ENCODE data around the gene SP100. TPM values are rescaled to one million over a fixed set of nuclear protein-coding genes. Genes with fewer than 3 reads are reported as not detected.
"Not testable (repeated sequence)": the region's sequence is repeated elsewhere in the genome, so short reads cannot be mapped to it uniquely, and the experiment has no call there.

Gene SP100
- total and polyA plus RNA-seq, 4 donors = 56.2 to 128 (median 81.1) TPM

- Histone ChIP-seq H3K4me3 (no peak overlapping the region), H3K27ac (ENCODE audit: low read depth in 1 of 2, low read length in 1 of 2) (peak overlapping the region; percentile 62 to 90), H3K4me1 (ENCODE audit: control insufficient read depth in 5 of 5, insufficient read depth in 5 of 5, low read length in 5 of 5) (peaks cover 0 to 31% (median 2%) of the 10 kb centered on the region in 5 donors), H3K36me3 (ENCODE audit: control insufficient read depth in 4 of 4, insufficient read depth in 4 of 4, low read length in 4 of 4) (peaks cover 0 to 7% (median 0%) of the 10 kb centered on the region in 4 donors), H3K9ac (ENCODE audit: insufficient read depth in 1 of 2, low read length in 2 of 2) (no peak overlapping the region), H3K9me3 (ENCODE audit: control insufficient read depth in 4 of 4, insufficient read depth in 3 of 4, low read length in 3 of 4) (peaks cover 0 to 1% (median 0%) of the 10 kb centered on the region in 4 donors), H3K27me3 (ENCODE audit: control insufficient read depth in 3 of 3, insufficient read depth in 3 of 3, low read length in 2 of 3) (no peaks in the 10 kb centered on the region)
- TF ChIP-seq CTCF (IDR thresholded peaks at IDR 0.05; ENCODE audit: control extremely low read depth, extremely low read depth) = no peak
- ATAC-seq (ENCODE audit: insufficient read depth, low FRiP score) (no peak), DNase-seq (peak in 2 of 3 donors; percentile 29)
- WGBS, 2 donors = 60 to 70% methylated on average over 3 of the region's 3 CpGs
Measured at GRCh38 chr2:230408244-230408842, 7.7 kb upstream of the SP100 start.

GRCh38 chr2:230409316-230409715 is 6.7 kb upstream of the SP100 start:
- ATAC-seq (ENCODE audit: insufficient read depth, low FRiP score); H3K9me3 ChIP-seq (ENCODE audit: control insufficient read depth in 4 of 4, insufficient read depth in 3 of 4, low read length in 3 of 4); H3K27me3 ChIP-seq (ENCODE audit: control insufficient read depth in 3 of 3, insufficient read depth in 3 of 3, low read length in 2 of 3); H3K4me3 ChIP-seq; H3K9ac ChIP-seq (ENCODE audit: insufficient read depth in 1 of 2, low read length in 2 of 2); H3K36me3 ChIP-seq (ENCODE audit: control insufficient read depth in 4 of 4, insufficient read depth in 4 of 4, low read length in 4 of 4): not testable (repeated sequence)
- DNase-seq = peak in 1 of 3 donors; percentile 32
- Histone ChIP-seq H3K27ac (ENCODE audit: low read depth in 1 of 2, low read length in 1 of 2) (peak overlapping the region in 1 of 2 donors; percentile 90), H3K4me1 (ENCODE audit: control insufficient read depth in 5 of 5, insufficient read depth in 5 of 5, low read length in 5 of 5) (peaks cover 0 to 31% (median 2%) of the 10 kb centered on the region in 5 donors)
- 7 to 26% methylated on average over 2 of the region's 2 CpGs for WGBS, 2 donors

GRCh38 chr2:230410263-230410662 is 5.7 kb upstream of the SP100 start:
- WGBS, 2 donors = 98 to 100% methylated on average over 1 of the region's 1 CpG

More at GRCh38 chr2:230410263-230410662, 5.7 kb upstream of the SP100 start:
- no peak overlapping the region for H3K9ac ChIP-seq (ENCODE audit: insufficient read depth in 1 of 2, low read length in 2 of 2)
- H3K9me3 ChIP-seq (ENCODE audit: control insufficient read depth in 4 of 4, insufficient read depth in 3 of 4, low read length in 3 of 4) = peaks cover 0 to 1% (median 0%) of the 10 kb centered on the region in 4 donors
- no peak overlapping the region for H3K4me3 ChIP-seq
- H3K4me1 ChIP-seq (ENCODE audit: control insufficient read depth in 5 of 5, insufficient read depth in 5 of 5, low read length in 5 of 5) = peaks cover 0 to 36% (median 2%) of the 10 kb centered on the region in 5 donors
- H3K27me3 ChIP-seq (ENCODE audit: control insufficient read depth in 3 of 3, insufficient read depth in 3 of 3, low read length in 2 of 3) = no peaks in the 10 kb centered on the region
- no peak for DNase-seq
- no peaks in the 10 kb centered on the region for H3K36me3 ChIP-seq (ENCODE audit: control insufficient read depth in 4 of 4, insufficient read depth in 4 of 4, low read length in 4 of 4)
- no peak for TF ChIP-seq CTCF (IDR thresholded peaks at IDR 0.05; ENCODE audit: control extremely low read depth, extremely low read depth)
- no peak overlapping the region for H3K27ac ChIP-seq (ENCODE audit: low read depth in 1 of 2, low read length in 1 of 2)
- no peak for ATAC-seq (ENCODE audit: insufficient read depth, low FRiP score)

Data from lung (tissue), 12 donors.